NCI-H2227 (cell line): ENCODE measurements around the gene C2orf42.
"Not testable (repeated sequence)": the region's sequence is repeated elsewhere in the genome, so short reads cannot be mapped to it uniquely, and the experiment has no call there.

Source experiments
- DNase-seq: peaks from one replicate; lab custom pipeline; 2025; ENCODE audit not compliant: unreplicated experiment; lab: John Stamatoyannopoulos, UW

C2orf42 gene

DNA sequence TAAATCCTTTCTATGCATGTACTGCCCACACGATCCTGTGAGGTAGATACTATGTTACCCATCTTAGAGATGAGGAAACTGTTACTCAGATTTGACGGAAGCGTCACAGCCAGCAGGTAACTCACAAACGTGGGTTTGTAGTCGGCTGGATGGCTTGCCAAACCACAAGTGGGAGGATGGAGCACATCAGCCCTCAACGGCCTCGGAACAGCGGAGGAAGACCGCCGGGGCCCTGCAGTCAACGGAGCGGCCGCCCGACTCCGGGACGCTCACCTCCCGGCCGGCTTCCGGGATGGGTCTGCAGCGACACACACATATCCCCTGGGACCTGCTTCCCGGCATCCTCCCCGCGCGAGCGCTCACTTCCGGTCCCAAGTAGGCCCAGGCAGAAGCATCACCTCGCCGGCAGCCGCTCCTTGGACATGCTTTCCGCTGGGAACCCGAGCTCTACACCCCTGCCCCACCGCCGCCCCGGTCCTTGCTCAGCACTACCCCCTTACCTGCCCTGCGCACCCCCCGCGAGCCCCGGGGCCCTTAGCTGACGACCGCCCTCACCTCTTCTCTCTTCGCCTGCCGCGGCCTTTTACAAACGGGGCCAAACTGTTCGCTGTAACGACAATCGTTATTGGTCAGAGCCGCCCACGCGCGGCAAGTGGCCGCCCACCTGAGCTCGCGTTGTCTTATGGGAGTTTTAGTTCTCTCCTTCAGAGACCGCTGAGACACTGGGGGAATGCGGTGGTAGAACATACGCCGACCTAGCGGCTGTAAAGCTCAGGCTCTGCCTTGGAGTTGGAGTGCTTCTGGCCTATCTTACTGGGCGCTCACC, at the start of gene C2orf42:
TSS of gene C2orf42 (minus strand) at position 602 of the 826 bp plus-strand sequence. CDS start 9,034 bp downstream, outside the sequence.
- DNase-seq = peak; percentile 98

DNA sequence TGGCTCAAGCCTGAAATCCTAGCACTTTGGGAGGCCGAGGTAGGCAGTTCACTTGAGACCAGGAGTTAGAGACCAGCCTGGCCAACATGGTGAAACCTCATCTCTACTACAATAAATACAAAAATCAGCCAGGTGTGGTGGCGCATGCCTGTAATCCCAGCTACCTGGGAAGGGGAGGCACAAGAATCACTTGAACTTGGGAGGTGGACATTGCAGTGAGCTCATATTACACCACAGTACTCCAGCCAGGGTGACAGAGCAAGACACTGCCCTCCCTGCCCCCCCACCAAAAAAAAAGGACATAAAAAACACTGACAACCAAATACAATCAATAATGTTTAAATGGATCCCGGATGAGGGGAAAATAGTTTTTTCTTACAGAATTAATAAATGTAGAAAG, 49.8 kb upstream of the C2orf42 start:
- no peak for DNase-seq

DNA sequence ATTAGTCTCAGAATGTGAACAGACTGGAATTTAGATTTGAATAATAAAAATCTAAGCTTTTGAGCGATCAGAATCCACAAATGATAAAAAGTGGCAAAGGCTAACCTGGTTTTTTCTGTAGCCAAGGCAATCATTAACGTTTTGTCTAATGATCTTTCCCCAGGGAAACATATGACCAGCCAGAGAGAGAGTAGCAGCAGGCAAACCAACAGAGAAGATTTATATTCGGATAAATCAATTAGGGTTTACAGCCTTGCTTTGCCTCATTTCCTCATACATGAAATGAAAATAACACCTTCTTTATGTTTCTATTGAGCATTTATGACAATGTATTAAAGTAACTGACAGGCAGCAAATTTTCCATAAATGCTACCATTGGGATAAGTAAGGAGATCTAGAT, 43.1 kb upstream of the C2orf42 start:
- no peak for DNase-seq

DNA sequence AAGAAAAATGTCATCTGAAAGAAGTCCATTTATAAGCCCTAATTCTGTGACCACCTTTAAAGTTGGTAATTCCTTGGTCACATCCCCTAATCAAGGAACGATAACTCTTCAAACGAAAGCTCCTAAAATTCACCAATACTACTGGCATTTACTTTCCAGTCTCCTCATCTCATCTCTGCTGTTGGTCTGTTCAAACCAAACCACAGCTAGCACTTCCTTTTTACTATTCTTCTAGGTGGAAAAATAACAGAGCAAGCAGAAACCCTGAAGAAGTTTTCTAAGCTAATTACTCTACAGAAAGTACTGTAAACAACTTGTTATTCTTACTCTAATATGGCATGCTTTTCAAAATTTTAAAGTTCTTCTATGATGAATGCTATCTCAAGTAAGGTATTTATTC, 36.0 kb upstream of the C2orf42 start:
- no peak for DNase-seq

DNA sequence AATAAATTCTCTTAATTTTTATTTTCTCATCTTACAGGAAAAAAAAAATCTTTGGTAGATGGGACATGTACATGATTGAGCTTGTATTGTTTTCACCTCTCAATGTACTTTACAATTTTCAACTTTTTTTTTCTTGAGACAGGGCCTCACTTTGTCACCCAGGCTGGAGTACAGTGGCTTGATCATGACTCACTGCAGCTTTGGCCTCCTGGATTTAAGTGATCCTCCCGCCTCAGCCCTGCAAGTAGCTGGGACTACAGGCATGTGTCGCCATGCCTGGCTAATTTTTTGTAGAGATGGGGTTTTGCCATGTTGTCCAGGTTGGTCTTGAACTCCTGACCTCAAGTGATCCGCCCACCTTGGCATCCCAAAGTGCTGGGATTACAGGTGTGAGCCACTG, 32.5 kb upstream of the C2orf42 start:
- DNase-seq = not testable (repeated sequence)

DNA sequence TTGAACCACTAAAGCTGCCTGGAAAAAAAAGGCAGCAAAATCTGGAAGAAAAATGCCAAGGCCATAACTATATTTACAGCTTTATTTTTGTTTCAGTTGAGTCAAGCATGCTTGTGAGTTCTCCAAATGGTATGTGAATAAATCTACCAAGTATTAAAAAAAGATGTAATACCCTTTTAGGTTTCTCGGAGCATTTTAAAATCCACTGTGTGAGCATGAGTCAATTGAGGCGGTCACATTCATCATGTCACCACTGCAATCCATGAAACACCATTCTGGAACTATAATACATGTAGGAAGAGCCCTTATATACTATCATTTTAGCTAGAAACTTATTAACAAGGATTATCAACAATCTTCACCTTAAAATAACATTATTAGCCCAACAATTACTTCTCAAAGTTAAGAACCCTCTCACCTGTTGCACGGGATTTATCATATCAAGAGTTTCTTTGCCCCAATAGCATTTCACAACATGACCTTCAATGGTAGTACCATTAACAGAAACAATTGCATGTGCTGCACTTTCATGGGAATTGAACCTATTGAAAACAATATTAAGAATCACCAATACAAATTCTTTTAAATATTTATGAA, 24.2 kb upstream of the C2orf42 start:
- no peak for DNase-seq

DNA sequence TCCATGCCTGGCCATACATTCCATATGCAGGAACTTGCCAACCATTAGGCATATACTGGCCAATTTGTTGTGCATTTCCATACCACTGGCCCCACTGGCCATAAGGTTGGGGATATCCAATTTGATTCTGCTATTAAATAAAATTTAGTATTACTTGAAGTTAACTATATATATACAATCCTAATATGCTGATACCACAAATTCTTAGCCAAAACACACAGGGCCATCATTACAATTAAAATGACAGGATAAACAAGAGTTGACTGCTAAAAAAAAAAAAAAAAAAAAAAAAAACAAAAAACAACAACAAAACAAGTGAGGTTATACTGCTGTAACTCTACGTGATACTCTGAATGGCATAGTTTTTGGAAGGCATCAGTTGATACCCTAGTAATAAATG, 23.5 kb upstream of the C2orf42 start:
- DNase-seq = no peak

DNA sequence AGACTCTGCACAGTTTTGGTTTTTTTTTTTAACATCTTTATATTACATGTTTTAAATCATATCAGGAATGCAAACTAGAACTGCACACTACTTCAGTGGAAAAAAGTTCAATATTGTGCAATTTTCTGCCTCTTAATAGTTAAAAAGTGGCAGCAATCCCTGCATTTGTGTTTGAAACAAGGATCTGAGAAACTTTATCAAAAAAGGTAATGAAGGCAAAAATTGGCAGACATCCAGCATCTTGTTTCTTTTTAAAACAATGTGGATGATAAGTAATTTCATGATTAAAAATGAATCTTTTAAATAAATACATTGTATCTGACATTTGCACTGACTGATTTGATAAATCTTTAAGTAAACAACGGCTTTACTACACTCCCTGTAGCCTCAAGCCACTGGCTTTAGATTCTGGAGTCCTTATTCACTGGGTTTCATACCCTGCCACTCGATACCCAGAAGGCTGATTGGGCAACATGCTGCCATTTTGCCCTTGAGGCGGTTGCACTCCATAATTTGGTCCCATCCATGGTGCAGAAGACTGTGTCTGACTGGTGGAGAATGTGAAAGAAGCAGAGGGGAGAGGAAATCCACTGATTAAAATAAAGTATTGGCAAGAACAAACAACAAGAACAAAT, 21.6 kb upstream of the C2orf42 start:
- DNase-seq = no peak

DNA sequence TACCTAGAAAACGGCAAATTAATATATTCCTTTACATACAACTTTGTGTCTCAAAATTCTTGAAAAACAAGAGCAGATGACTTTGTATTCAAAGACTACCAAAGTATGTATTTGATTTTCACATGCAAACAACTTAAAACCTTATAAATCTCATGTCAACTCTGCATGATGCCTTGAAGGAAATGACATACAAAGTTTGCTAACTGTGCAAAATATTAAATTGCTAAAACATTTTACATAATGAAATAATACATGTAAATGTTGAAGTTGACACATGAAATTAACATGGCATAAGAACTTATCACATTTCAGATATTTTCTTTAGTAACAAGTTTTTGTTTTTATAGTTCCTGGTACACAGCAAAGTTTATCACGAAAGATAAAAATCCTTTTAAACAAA, 20.8 kb upstream of the C2orf42 start:
- DNase-seq = no peak

DNA sequence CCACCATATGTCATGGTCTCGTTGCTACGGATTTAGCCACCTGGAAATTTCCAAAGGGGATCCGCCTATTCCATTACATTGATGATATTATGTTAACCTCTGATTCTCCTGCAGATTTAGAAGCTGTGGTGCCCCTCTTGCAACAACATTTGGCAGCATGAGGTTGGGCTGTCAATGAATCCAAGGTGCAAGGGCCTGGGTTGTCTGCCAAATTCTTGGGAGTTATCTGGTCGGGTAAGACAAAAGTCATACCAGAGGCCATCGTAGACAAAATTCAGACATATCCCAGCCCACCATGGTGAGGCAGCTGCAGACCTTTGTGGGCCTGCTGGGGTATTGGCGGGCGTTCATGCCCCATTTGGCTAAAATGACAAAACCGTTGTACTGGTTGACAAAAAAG, 13.6 kb upstream of the C2orf42 start:
- no peak for DNase-seq

DNA sequence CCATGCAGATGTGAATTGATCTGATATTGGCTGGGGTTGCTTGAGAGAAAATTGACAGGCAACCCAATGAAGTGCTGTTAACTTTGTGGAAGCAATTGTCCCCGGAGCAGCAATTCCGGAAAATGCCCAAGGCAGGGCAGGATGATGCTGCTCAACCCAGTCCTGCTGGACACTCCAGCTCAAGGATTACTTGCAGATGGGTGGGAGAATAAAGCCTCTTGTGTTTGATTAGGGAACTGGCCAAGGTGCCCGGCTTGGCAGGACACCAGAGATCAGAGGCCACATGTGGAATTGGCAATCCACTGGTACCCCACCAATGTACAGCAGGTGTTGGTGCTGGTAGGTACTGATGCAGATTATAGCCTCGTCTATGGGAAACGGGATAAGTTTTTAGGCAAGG, 12.3 kb upstream of the C2orf42 start:
- DNase-seq = no peak

DNA sequence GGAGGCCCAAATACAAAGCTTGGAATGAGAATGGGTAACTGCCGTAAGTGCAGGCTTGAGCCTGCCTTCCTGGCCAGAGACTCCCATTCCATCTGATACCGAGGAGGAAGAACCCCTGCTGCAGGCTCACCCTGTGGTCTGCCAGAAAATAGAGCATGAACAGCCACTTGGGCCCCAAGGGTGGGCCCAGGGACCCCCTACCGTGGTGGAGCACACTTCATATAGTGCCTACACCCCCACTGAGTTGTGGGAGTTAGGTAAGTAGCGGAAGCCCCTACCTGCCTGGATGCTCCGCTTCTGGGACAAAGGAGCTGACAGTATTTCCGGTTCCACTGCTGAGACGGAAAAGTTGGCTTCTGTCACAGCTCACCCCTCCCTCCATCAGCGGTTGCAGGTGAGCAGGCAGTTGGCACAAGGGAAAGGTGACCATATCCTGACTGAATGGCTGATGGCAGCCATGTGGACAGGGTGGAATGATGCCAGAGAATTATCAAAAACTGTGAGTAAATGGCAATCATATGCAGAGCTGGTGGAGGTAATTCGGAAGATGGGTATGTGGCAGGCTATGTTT, 11.5 kb upstream of the C2orf42 start:
- no peak for DNase-seq

DNA sequence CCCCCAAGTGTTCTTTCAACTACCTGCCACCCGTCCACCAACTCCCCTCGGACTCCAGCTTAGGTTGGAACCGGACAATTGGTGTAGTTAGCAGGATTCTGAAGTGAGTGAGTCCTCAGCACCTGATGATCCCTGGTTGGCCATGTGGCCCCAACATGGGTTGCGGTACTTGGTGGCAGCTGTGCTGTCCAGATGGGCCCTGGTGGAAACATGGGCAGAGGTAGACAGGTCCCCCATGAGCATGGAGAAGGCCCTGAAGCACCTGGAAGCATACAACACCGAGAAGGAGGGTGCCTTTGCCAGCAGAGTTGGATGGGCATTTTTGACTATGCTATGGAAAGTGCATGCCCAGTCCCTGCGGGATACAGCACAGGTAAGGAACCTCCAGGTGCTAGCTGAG, 11.0 kb upstream of the C2orf42 start:
- no peak for DNase-seq

DNA sequence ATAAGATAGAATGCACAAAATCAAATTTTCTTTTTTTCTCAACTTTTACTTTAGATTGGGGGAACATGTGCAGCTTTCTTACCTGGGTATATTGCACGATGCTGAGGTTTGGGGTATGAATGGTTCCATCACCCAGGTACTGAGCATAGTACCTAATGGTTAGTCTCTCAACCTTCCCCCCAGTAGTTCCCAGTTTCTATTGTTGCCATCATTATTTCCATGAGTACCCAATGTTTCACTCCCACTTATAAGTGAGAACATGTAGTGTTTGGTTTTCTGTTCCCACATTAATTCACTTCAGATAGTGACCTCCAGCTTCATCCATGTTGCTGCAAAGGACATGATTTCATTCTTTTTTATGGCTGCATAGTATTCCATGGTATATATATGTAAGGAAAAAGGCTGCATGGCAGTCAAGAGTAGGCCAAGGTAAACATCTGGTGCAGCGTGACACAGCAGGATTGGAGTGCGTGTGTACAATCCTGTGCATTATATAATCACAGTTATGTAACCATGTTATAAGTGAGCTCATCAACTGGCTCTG, 10.5 kb upstream of the C2orf42 start:
- no peak for DNase-seq

DNA sequence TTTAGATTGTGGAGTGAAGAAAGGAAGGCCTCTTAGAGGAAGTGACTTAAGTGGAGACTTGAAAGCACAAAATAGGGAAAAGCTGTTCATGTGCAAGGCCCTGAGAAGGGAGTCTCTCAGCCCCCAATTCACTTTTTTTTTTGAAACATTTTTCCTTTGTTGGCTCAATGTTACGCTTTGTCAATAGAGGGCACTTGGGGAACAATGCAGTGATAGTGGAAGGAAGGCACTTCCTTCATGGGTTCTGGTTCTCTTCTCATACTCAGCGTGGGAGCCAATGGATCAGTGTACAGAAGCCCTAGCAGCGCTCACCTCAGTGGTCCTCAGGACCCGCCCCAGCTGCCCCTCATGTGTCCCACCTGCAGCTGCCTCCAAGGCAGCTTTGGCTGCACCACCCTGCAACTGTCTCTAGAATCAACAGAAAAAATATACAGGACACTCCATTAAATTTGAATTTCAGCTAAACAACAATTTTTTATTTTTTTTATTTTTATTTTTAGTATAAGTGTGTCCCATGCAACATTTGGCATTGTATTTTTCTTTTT, 8.6 kb upstream of the C2orf42 start:
- DNase-seq = no peak

DNA sequence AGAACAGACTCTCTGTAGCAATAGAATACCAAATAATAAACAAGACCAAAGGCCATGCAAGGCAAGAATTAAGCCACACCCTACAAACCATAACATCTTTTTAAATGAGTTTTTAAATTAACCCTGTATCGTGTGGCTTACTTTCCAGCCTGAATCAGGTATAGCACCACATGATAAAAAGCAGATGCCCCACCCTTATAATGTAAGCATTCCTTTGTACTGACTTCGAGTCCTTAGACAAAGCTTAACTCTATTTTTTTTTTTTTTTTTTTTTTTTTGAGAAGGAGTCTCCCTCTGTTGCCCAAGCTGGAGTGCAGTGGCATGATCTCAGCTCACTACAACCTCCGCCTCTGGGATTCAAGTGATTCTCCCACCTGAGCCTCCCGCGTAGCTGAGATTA, 1.7 kb upstream of the C2orf42 start:
- no peak for DNase-seq

DNA sequence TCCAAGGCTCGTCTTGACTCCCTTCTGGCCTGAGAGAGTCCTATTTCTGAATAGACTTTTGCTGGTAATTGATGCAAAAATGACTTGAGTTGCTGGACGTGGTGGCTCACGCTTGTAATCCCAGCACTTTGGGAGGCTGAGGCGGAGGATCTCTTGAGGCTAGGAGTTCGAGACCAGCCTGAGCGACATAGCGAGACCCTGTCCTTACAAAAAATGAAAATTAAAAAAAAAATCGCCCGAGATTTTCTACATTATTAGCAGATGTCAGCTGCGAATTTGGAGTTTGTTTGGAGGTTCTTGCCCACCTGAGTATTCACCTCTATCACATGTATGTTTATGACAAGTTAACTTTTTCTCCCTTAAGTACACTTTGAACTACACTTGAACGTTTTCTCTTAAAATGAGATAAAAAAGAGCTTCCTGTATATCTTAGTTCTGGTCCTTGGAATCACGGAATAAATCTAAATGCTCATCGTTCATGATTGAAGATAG, 471 bp upstream of the C2orf42 start:
- no peak for DNase-seq

DNA sequence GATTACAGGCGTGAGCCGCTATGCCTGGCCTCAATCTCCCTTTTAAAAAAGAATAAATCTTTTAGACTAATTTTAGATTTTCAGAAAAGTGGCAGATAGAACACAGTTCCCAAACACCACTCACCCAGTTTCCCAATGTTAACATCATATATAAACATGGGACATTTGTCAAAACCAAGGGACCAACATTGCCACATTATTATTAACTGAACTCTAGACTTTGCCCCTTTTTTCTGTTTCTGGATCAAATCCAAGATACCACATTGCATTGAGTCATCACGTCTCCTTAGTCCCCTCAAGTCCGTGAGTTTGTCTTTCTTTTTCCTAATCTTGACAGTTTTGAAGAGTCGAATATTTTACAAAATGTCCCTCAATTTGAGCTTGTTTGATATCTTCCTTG, 2.4 kb downstream of the C2orf42 start:
- DNase-seq = no peak

DNA sequence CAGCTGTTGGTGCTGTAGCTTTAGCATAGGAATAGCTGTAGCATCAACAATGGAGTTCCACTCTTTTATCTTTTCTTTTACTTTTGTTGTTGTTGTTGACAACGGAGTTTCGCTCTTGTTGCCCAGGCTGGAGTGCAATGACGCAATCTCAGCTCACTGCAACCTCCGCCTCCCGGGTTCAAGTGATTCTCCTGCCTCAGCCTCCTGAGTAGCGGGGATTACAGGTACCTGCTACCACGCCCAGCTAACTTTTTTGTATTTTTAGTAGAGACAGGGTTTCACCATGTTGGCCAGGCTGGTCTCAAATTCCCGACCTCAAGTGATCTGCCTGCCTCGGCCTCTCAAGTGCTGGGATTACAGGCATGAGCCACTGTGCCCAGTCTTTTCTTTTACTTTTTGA, 3.6 kb downstream of the C2orf42 start:
- not testable (repeated sequence) for DNase-seq

DNA sequence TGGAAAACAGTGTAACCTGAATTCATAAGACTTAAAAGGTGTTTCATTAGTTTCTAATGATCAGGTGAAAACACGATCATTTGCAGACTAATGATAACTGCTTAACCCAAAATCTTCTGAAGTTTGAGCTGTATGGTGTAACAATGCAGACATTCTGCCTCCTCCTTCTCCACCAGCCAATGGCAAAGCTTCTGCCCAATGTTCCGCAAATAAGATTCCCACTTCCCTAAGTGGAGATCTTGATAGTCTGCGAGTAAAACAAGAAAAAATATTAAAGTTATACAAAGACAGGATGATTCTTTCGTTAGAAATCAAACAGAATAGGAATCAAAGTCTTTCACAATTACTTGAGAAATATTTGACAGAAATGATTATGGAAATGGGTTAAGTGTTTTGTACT, 8.1 kb downstream of the C2orf42 start:
- DNase-seq = no peak

DNA sequence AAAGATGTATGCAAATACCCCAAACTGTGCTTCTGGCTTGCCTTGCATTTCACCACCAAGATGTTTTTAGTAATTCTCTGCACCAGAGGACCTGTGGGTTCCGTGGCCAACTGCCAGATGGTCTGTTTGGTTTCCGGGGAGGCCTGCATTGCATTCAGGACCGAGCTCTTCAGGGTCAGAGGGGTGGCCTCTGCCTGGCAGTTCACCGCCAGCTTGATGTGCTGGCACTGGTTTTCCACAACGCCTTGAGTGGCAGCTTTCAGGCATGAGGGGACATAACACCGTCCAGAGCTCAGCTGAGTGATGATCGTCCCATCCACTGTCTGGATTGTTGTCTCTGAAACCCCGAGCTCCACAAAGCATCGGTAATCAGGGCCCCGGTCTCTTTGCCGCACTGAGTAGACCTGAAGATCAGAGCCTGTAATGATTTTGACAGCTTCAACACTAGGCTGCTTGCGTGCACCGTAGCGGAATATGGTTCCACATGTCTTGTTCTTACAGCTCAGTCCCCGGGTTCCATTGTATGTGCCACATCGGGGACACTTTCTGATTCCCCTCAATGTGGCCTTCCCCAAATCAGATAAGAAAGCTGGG, 9.4 kb downstream of the C2orf42 start:
- no peak for DNase-seq
